HEK293T (cell line): ENCODE results near the gene FGF3.

Experiments used
- ARNT ChIP-seq: fragments of 450-650 bp; IDR thresholded peaks from 2 replicates; pipeline ENCODE4 v1.6.1; 2017; ENCODE audit warnings: mild to moderate bottlenecking
- BHLHE40 ChIP-seq: fragments of 450-650 bp; IDR thresholded peaks from 2 replicates; pipeline ENCODE4 v1.6.1; 2016; ENCODE audit warnings: mild to moderate bottlenecking, moderate library complexity, borderline replicate concordance
- CTBP1 ChIP-seq: fragments of 450-650 bp; IDR thresholded peaks from 2 replicates; pipeline ENCODE4 v1.6.1; 2016; ENCODE audit warnings: borderline replicate concordance
- ELF4 ChIP-seq: fragments of 450-650 bp; IDR thresholded peaks from 2 replicates; pipeline ENCODE4 v1.6.1; 2017; ENCODE audit warnings: antibody characterized with exemption
- FOXK2 ChIP-seq: fragments of 450-650 bp; IDR thresholded peaks from 2 replicates; pipeline ENCODE4 v1.6.1; 2016; ENCODE audit warnings: mild to moderate bottlenecking
- FOXM1 ChIP-seq: fragments of 450-650 bp; IDR thresholded peaks from 2 replicates; pipeline ENCODE4 v1.6.1; 2017; ENCODE audit warnings: mild to moderate bottlenecking, borderline replicate concordance
- HDGF ChIP-seq: fragments of 450-650 bp; IDR thresholded peaks from 2 replicates; pipeline ENCODE4 v1.6.1; 2017; ENCODE audit warnings: antibody characterized with exemption, borderline replicate concordance
- NFRKB ChIP-seq: fragments of 450-650 bp; IDR thresholded peaks from 2 replicates; pipeline ENCODE4 v1.6.1; 2016; ENCODE audit warnings: mild to moderate bottlenecking, moderate library complexity
- PKNOX1 ChIP-seq: fragments of 450-650 bp; IDR thresholded peaks from 2 replicates; pipeline ENCODE4 v1.6.1; 2016
- SP1 ChIP-seq: fragments of 450-650 bp; IDR thresholded peaks from 2 replicates; pipeline ENCODE4 v1.6.1; 2017
- SUZ12 ChIP-seq: fragments of 450-650 bp; IDR thresholded peaks from 2 replicates; pipeline ENCODE4 v1.6.1; 2016; ENCODE audit warnings: mild to moderate bottlenecking
- TARDBP ChIP-seq: fragments of 450-650 bp; IDR thresholded peaks from 2 replicates; pipeline ENCODE4 v1.6.1; 2016
- ZNF384 ChIP-seq: fragments of 450-650 bp; IDR thresholded peaks from 2 replicates; pipeline ENCODE4 v1.6.1; 2016

- TF ChIP-seq SP1 (no peak), SUZ12 (no peak), NFRKB (no peak), CTBP1 (no peak), PKNOX1 (no peak), HDGF (no peak), ZNF384 (no peak), ELF4 (no peak), FOXM1 (no peak), BHLHE40 (no peak), ARNT (no peak), FOXK2 (no peak), TARDBP (no peak)
These were observed 4.5 kb upstream of the FGF3 start for GRCh38 chr11:69823641-69824265.
